ENCODE measurements around the gene C1R.

- no peak for TF ChIP-seq CTCF (IDR thresholded peaks at IDR 0.05 in 4 of 5, conservative IDR thresholded peaks at IDR 0.05 in 1 of 5)
- TF ChIP-seq POLR2A (IDR thresholded peaks at IDR 0.05) = no peak
Measured at GRCh38 chr12:7139200-7139599, 47.0 kb upstream of the C1R start.

Data from gastrocnemius medialis (tissue), 4 donors.